ENCODE results near the gene WDR70.

Gene WDR70

GRCh38 chr5:37694867-37695266, 315.7 kb downstream of the WDR70 start:
- no peak for DNase-seq

- DNase-seq, result no peak
Observed at GRCh38 chr5:37695647-37696046, 316.5 kb downstream of the WDR70 start.

- peak; percentile 17 for DNase-seq
Observed at GRCh38 chr5:37696190-37697021, 317.3 kb downstream of the WDR70 start.

DNA sequence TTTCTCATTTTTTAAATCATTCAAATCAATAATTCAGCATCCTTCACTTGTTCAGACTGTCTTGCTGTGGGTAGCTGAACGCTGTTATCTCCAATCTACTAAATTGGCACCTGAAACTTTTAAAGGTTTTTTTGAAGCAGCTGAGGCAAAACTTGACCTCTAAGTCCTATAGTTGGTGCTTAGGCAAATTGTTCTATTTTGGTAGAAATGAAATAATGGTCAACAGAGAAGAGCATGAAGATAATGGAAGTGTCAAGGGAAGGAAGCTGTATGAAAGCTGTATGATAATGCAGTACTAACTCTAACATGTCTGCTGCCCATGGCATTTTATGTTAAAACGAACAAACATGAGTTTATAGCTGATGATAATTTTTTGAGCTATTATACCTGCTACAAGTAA, 322.8 kb downstream of the WDR70 start:
- DNase-seq, result no peak

GRCh38 chr5:37703841-37704241, 324.7 kb downstream of the WDR70 start:
- DNase-seq, result no peak

- no peak for DNase-seq
Observed at GRCh38 chr5:37704406-37704805, 325.3 kb downstream of the WDR70 start.

- DNase-seq, result no peak
Observed at GRCh38 chr5:37709020-37709419, 329.9 kb downstream of the WDR70 start.

- DNase-seq, result no peak
Observed at GRCh38 chr5:37710965-37711364, 331.8 kb downstream of the WDR70 start.

DNA sequence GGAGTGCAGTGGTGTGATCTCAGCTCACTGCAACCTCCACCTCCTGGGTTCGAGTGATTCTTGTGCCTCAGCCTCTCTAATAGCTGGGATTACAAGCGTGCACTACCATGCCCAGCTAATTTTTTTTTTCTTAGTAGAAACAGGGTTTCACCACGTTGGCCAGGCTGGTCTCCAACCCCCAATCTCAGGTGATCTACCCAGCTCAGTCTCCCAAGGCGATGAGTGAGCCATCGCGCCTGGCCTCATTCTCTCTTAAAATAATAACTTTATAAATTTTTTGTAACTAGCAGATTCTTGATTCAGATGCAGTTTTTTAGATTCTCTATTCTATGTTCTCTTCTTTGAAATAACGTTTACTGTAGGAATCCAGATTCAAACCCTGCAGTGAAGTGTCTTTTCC, 333.6 kb downstream of the WDR70 start:
- no peak for DNase-seq

DNA sequence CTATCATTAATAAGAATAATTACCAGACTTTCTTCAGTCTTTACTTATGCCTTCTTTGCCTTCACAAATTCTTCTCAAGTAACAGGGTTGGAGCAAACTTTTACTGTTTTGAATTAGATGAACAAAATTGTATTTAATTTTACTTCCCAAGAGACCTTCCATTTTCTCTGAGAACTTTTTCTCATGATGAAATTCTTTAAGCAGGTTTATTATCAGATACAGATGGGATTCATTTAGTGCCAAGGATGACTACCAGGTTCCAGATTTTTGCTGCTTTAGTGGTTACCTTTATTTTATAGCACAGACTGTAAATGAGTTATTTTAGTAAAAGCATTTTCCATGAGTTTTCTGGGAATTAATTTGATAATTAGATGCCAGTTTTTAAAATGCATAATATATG, 335.6 kb downstream of the WDR70 start:
- DNase-seq, result no peak

DNA sequence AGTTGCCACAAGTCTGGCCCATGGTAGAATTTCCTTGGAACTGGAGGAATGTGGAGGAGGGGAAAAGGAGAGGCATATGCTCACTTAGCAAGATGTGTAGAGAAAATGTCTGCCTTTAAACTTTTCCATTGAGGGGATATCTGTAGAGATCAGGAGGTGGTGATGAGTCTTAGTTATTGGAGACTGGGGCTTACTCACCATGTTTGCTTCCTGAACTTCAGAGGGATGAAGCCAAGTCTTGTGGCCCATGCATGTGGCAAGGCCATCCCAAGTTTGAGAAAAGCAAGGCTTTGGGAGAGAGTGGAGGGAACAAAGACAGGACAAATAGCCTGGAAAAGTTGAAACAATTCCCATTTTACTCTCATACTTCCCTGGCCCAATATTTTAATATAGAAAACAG, 336.2 kb downstream of the WDR70 start:
- DNase-seq, result no peak

DNA sequence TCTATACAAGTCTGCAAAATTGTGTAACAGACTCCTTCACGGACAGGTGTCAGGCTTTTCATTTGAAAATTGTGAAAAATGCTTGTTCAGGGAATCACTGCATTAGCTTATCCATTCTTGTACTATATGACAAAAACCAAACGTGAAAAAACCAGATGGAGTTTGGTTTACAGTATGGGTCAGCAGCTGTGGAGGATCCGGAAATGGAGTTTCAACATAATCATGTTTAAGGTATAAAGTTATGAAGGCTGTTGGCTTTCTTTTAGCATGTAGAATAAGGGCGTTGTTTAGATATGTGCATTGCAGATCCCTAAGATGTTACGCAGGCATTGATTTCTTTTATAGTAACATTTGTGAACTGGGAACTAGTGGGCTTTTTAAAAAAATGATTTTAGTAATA, 336.9 kb downstream of the WDR70 start:
- DNase-seq, result no peak

GRCh38 chr5:37716405-37716804, 337.3 kb downstream of the WDR70 start:
- no peak for DNase-seq

DNA sequence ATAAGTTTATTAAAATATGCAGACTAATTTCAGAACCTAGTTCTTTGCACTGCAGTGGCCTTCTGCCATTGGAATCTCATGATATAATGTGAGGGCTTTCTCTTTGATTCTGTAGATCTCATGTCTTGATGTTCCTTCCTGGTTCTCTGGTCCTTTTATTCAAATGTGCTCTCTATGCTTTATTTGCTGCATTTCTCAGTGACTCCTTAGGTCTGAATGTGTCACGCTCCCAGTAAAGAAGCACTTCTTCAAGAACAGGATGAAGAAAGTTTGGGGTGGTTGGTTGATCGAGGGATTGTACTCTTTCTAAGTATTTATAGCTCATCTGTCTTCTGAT, 338.1 kb downstream of the WDR70 start:
- DNase-seq, result no peak

DNA sequence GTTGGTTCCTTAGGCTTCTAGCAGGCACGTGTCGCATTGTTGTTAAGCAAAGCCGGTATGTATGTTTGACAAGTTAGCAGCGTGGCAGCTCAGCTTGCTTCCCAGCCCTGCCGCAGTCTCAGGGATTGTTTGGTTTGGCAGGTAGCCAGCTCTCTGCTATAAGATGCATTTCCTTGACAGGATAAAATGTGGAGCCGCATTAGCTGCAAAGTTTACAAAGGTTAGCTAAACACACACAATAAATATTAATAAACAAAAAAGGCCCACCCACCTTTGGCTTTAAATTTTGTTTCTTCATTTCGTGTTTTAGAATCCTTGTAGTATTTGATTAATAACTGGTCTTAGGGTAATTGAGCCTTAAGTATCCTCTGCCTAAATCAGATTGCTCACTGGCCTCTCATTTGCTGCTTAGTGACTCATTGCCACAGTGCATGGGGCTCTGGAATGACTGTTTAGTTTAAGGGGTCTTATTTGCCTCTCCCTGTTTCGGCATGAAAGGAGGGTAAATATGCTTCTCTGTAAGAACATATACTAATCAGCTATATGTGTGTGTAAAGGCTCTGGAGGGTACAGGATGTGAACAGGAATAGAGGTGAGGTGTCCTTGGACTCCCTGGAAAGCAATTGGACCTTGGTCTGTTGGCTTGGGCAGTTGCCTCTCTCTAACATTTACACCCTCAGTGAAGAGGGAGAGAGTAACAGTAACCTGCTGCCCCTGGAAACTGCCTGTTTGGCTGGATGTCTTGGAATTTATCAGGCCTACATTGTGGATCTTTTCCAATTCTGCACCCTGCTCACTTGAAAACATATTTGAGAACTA, 338.7 kb downstream of the WDR70 start:
- DNase-seq, result peak; percentile 22

- no peak for DNase-seq
Observed at GRCh38 chr5:37720550-37720952, 341.4 kb downstream of the WDR70 start.

GRCh38 chr5:37721447-37721871, 342.3 kb downstream of the WDR70 start:
- DNase-seq, result no peak

DNA sequence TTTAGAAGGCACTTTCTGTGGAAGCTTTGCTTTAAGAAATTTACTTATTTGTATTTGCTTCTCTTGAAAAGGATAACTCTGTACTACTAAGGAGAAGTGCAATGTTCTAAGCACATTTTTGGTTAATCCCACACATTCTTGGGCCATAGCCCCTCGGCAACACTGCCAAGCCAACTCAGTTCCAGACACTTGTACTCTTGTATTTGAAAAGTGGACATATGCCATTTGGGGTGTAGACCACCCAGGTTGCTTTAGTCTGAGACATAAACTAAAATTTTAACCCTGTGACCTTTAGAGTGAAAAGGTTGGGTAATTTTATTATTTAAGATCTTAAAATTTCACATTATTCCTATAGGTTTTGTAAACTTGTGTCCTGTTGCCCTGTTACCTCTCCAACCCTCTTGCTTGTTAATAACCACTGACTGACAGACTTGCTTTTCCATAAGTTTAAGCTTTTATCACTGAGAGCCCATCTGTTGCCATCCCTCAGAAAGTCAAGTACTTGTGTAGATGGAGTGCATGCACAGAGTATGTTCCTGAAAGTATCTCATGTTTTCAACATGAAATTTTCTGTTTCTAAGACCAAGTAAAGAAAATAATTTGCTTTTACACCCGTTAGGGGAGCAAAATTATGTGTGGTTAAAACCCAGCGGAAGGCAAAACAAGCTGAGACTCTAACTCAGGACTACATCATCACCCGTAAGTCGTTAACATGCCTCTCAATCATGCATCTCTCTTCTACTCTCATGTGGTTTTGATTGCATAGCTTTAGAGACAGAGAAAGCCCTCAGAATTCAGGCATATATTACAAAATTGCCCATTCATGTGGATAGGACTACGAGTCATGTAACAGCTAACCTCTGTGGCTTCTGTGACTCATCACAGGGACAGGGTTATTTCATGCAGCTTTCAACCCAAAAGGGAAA, 343.4 kb downstream of the WDR70 start:
- DNase-seq, result no peak

- no peak for DNase-seq
Observed at GRCh38 chr5:37723162-37723961, 344.2 kb downstream of the WDR70 start.

GRCh38 chr5:37724395-37725125, 345.4 kb downstream of the WDR70 start:
- no peak for DNase-seq

- no peak for DNase-seq
Observed at GRCh38 chr5:37725185-37725584, 346.1 kb downstream of the WDR70 start.

DNA sequence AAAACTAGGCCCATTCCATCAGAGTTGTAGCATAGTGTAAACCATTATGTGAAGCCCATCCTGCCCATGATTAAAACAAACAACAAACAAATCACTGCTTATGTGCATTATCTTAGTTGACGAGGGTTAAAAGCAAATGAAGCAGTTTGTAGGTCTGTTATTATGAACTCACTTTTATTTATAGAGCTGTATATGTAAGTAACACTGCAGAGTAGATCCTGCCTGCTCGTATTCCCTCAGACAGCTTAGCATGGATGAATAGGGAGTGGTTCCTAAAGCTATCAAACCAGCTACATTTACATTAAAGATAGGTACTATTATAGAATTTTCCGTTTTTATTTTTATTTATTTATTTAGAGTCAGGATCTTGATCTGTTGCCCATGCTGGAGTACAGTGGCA, 348.1 kb downstream of the WDR70 start:
- no peak for DNase-seq
